Mammary epithelial cell (primary cell): Measurements from ENCODE around the gene IGSF6.

Experiments
- EZH2 ChIP-seq: IDR thresholded peaks from 2 replicates; pipeline ENCODE4 v1.6.1; 2012; ENCODE audit warnings: low read length, inconsistent platforms, borderline replicate concordance
- TF ChIP-seq, protein P1 (sequence below), 2 donors: IDR thresholded peaks in 1 of 2; conservative IDR thresholded peaks in 1 of 2; 2 replicates each; pipeline ENCODE4 v1.5.1; 2011 to 2012; ENCODE audit warnings: inconsistent platforms in 2 of 2, low read length in 2 of 2, mild to moderate bottlenecking in 2 of 2, control low read depth in 1 of 2, low read depth in 1 of 2; ENCODE audit not compliant: insufficient read depth in 1 of 2; ENCODE audit errors: extremely low read depth in 1 of 2

DNA sequence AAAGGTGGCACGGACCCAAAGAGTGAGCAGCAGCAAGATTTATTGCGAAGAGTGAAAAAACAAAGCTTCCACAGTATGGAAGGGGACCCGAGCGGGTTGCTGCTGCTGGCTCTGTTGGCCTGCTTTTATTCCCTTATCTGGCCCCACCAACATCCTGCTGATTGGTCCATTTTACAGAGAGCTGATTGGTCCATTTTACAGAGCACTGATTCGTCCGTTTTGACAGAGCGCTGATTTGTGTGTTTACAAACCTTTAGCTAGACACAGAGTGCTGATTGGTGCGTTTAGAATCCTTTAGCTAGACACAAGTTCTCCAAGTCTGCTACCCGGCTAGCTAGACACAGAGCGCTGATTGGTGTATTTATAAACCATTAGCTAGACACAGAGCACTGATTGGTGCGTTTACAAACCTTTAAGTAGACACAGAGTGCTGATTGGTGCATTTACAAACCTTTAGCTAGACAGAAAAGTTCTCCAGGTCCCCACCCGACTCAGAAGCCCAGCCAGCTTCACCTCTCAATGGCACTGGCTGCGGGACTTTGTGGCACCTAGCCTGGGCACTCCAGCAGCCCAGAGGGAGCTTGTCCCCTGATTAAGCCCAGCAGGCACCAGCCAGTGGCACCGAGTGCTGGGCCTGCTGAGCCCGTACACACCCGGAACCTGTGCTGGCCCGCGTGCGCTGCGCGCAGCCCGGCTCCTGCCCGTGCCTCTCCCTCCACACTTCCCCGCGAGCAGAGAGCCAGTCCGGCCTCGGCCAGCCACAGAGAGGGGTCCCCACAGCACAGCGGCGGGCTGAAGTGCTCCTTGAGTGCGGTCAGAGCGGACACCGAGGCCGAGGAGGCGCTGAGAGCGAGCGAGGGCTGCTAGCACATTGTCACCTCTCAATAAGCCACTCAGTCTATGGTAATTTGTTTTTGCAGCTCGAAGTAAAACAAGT is 15.1 kb downstream of the IGSF6 start:
- TF ChIP-seq, protein P1, sequence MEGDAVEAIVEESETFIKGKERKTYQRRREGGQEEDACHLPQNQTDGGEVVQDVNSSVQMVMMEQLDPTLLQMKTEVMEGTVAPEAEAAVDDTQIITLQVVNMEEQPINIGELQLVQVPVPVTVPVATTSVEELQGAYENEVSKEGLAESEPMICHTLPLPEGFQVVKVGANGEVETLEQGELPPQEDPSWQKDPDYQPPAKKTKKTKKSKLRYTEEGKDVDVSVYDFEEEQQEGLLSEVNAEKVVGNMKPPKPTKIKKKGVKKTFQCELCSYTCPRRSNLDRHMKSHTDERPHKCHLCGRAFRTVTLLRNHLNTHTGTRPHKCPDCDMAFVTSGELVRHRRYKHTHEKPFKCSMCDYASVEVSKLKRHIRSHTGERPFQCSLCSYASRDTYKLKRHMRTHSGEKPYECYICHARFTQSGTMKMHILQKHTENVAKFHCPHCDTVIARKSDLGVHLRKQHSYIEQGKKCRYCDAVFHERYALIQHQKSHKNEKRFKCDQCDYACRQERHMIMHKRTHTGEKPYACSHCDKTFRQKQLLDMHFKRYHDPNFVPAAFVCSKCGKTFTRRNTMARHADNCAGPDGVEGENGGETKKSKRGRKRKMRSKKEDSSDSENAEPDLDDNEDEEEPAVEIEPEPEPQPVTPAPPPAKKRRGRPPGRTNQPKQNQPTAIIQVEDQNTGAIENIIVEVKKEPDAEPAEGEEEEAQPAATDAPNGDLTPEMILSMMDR (conservative IDR thresholded peaks at IDR 0.05 in 1 of 2, IDR thresholded peaks at IDR 0.05 in 1 of 2; ENCODE audit: extremely low read depth in 1 of 2, insufficient read depth in 1 of 2, low read depth in 1 of 2, low read length in 2 of 2): no peak
- TF ChIP-seq EZH2: no peak
